Measurements from ENCODE around the gene SHISA4. TPM values are rescaled to one million over a fixed set of nuclear protein-coding genes. Genes with fewer than 3 reads are reported as not detected.

SHISA4 gene
- polyA plus RNA-seq, 1 donor, result 89.2 TPM

DNA sequence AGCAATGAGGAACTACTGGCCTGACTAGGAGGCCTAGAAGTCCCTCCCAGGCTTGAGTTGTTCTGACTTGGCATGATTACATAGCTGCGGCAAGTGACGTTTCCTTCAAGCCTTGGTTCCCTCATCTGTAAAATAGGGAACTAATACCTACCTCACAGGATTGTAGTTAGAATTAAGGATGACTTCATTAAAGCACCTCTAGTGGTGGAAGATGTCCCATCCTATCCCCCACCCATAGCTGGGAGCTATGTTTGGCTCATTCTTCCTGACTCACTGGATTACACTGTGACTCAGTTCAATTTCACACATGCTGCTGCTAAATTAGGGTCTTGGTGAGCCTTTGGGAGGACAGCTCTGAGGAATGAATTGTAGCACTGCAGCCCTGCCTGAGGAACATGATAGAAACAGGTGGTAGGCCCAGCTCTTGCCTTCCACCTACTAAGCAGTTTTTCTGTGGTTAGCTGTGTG, 6.0 kb upstream of the SHISA4 start:
- DNase-seq, result no peak

DNA sequence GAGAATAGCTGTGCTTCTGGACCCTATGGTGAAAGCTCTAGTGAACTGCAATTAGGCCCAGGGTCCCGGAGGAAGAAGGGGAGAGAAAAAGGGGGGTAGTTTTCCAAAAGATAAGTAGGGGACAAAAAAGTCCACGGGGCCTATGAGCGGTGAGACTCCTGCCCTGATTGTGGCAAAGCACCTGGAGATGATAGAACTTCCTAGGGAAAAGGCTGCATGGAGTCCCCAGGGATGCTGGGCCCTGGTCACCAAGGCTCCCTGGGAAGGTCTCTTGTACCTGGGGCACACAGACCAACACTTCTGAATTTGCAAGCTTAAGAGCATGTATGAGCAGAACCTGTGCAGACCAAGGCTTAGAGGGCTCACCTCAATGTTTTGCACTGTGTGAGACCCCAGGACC, 5.4 kb upstream of the SHISA4 start:
- no peak for DNase-seq

DNA sequence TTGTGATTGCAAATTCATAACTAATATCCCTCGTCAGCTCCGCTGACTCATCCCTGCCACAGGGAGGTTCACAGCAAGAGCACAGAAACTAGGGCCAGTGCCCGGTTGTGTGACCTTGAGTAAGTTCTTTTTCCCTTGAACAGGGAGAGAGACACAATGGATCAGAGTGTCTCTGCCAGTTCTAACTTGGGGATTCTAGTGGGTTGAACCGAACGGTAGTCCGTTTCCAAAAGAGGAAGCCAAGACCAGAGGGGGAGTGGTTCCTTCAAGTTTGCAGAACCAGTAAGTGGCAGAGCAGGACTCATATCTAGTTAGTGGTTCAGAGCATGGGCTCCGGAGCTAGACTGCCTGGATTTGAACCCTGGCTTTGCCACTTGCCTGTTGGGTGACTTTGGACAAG, 4.9 kb upstream of the SHISA4 start:
- DNase-seq, result no peak

DNA sequence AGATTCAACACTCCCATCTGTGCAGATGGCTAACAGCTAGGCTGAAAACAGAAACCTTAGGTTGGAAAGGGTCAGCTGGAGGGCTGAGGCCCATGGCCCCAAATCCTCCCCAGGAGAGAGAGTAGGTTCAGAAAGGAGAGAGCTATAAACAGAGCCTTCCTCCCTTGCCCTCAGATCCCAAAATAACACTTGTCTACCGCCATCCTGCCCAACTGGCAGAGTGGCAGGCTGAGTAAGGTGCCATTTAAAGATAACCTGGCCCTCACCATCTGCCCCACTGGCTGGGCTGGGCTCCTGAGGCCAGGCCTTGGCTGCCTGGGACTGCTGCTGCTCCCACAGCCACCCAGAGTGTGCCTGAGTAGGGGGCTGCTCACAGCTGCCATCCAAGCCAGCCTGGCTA, 4.3 kb upstream of the SHISA4 start:
- no peak for DNase-seq

GRCh38 chr1:201885531-201886075, 3.1 kb upstream of the SHISA4 start:
- no peak for DNase-seq

DNA sequence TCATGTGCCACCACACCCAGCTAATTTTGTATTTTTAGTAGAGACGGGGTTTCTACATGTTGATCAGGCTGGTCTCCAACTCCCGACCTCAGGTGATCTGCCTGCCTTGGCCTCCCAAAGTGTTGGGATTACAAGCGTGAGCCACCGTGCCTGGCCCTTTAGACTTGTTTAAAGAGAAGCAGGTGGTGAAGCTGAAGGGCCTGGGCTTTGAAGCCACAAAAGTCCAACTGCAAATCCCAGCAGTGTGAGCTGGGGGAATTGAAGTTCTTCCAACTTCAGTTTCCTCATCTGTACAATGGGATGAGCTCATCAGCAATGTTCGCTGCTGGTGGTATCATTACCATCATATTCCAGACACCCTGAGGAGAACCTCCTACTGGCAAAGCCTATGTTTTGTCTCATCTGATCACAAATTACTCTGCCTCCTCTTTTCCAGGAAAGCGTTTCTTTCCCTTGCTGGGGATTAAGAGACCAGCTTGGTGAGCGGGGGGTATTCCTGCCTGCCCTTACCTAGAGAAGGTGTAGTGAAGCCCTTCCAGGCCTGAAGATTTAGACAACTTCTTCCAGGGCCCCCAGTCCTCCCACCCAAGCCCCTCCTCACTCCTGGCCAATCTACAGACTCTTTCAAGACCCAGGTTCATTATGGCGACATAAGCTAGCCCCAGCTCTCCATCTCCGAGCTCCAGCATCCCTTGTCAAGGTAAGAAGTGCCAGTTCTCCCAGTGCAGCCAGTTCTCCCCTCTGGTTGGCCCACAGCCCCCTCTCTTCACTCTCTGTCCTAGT, 2.4 kb upstream of the SHISA4 start:
- DNase-seq, result no peak

GRCh38 chr1:201887116-201887866, 1.4 kb upstream of the SHISA4 start:
- no peak for DNase-seq

GRCh38 chr1:201889090-201889968, 631 bp downstream of the SHISA4 start:
- no peak for DNase-seq

DNA sequence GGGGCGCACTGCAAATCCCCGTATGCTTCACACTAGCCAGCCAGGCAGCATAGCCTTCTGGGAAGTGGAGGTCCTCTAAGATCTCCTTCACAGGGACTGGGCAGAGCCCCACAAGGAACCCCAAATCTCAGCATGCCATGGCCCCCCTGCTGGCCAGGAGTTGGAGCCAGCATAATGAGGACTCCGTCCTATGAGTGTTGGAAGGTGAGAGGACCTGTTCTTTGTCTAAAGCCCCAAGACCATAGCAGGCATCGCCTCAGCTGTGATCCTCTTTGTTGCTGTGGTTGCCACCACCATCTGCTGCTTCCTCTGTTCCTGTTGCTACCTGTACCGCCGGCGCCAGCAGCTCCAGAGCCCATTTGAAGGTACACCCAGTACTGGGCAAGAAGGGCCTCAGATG, 1.5 kb downstream of the SHISA4 start:
- no peak for DNase-seq

DNA sequence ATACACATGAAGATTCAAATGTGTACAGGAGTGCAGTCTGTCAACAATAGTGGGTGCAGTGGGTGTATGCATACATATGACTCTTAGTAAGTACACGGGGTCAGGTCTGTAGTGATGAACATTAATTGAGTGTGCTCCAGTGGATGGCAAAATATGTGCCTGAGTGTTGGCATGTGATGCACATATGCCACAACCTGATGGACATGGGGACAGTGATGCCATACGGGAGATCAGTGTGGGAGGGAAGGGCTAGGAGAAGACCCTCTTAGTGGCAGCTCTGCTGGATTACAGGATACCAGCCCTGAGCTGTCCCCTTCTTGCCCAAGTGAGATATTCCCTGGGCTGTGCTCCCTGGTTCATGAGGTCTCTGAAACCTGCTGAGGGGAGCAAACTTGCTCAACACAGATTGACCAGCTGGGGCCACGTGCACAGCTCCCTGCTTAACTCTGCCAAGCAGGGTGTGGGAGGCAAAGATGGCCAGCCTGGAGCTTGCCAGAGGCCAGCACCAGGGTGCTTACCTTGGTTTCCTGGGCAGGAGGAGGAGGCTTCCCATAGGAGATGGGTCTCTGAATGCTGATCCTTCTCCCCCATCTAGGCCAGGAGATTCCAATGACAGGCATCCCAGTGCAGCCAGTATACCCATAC, 2.2 kb downstream of the SHISA4 start:
- no peak for DNase-seq

DNA sequence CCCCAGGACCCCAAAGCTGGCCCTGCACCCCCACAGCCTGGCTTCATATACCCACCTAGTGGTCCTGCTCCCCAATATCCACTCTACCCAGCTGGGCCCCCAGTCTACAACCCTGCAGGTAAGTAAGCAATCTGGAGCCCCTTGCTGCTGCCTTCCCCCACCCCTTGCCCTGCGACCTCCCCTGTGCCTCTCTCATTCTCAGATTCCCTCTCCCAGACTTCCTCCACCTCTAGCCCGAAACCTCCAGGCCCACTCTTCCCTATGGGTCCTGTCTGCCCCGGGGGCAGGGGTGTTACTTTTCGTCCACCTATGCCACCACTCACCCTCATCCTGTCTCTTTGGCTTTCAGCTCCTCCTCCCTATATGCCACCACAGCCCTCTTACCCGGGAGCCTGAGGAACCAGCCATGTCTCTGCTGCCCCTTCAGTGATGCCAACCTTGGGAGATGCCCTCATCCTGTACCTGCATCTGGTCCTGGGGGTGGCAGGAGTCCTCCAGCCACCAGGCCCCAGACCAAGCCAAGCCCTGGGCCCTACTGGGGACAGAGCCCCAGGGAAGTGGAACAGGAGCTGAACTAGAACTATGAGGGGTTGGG, 2.9 kb downstream of the SHISA4 start:
- no peak for DNase-seq

GRCh38 chr1:201892211-201892610, 3.5 kb downstream of the SHISA4 start:
- DNase-seq, result no peak

- DNase-seq, result no peak
These were observed 4.7 kb downstream of the SHISA4 start for GRCh38 chr1:201893431-201893830.

DNA sequence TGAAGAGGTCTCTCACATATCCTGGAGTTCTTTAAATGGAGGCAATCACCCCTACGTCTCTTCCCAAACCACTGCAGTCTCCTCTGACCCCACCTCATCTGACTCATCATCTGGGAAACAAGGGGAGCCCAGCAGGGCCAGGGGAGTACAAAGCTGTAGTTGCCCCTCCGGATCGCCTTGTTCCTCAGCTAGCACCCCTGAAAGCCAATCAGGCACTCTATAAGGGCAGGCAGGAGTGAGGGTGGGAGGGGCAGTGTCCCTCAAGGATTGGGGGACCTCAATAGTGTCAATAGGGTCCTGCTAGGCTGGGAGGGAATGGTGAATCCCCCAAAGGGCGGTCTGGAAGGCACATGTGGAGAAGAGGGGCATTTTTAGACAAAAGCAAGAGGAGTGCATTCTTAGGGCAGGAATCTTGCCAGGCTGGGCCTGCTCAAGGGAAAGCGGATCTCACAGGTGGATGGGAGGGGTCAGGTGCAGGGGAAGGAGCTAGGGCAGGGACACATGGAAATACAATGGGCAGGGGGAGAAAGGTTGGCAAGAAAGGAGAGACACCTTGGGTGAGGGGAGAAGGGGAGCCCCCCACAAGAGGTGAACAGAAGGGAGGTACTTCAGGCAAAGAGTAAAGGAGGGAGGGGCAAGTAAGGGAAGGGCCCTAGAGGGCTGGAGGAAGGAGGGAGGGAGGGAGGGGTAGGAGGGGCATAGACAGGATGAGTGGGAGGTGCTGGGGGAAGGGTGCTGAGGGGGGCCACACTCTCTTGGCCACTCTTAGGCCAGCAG, 5.8 kb downstream of the SHISA4 start:
- DNase-seq, result no peak

GRCh38 chr1:201895120-201895665, 6.5 kb downstream of the SHISA4 start:
- DNase-seq, result no peak

GRCh38 chr1:201895913-201896807, 7.5 kb downstream of the SHISA4 start:
- DNase-seq, result peak; percentile 85

GRCh38 chr1:201896951-201897391, 8.3 kb downstream of the SHISA4 start:
- DNase-seq, result no peak

- DNase-seq, result no peak
These were observed 9.7 kb downstream of the SHISA4 start for GRCh38 chr1:201898240-201898894.

GRCh38 chr1:201898992-201899391, 10.3 kb downstream of the SHISA4 start:
- DNase-seq, result no peak
